RWPE2 (cell line): ENCODE measurements around the gene NEURL3.

Experiments used
- ATAC-seq: fragments of 200-7000 bp; cut with Tn5 transposase; 3 replicates; pipeline ENCODE4 v1.9.1; 2021; ENCODE audit warnings: low read depth
- DNase-seq: peaks from one replicate; pipeline ENCODE4 v3.0.0-alpha.2; 2020; ENCODE audit warnings: low spot score
- H3K27ac ChIP-seq: fragments of 450-650 bp; 2 replicates; pipeline ENCODE4 v1.5.1; 2017; ENCODE audit warnings: mild to moderate bottlenecking; ENCODE audit not compliant: poor library complexity, severe bottlenecking
- H3K27me3 ChIP-seq: fragments of 250-450 bp; sonication (Bioruptor Pico); 2 replicates; pipeline ENCODE4 v1.5.1; 2021; ENCODE audit warnings: mild to moderate bottlenecking, moderate library complexity; ENCODE audit not compliant: insufficient read depth, poor library complexity, severe bottlenecking
- H3K36me3 ChIP-seq: fragments of 250-450 bp; sonication (Bioruptor Pico); 2 replicates; pipeline ENCODE4 v1.5.1; 2020; ENCODE audit warnings: low read depth, mild to moderate bottlenecking, moderate library complexity
- H3K4me1 ChIP-seq: fragments of 250-450 bp; sonication (Bioruptor Pico); 2 replicates; pipeline ENCODE4 v1.5.1; 2021; ENCODE audit warnings: mild to moderate bottlenecking, moderate library complexity; ENCODE audit not compliant: insufficient read depth, poor library complexity, severe bottlenecking
- H3K4me3 ChIP-seq: fragments of 250-450 bp; sonication (Bioruptor Pico); 2 replicates; pipeline ENCODE4 v1.5.1; 2021; ENCODE audit warnings: mild to moderate bottlenecking, moderate library complexity; ENCODE audit not compliant: severe bottlenecking
- H3K9me3 ChIP-seq: fragments of 250-450 bp; sonication (Bioruptor Pico); 2 replicates; pipeline ENCODE4 v1.5.1; 2021; ENCODE audit warnings: mild to moderate bottlenecking, moderate library complexity; ENCODE audit not compliant: severe bottlenecking
- TF ChIP-seq, protein P1 (sequence below): fragments of 450-650 bp; IDR thresholded peaks from one replicate; pipeline ENCODE4 v1.5.1; 2017; ENCODE audit warnings: mild to moderate bottlenecking, moderate library complexity; ENCODE audit not compliant: poor library complexity, severe bottlenecking

NEURL3 gene

DNA sequence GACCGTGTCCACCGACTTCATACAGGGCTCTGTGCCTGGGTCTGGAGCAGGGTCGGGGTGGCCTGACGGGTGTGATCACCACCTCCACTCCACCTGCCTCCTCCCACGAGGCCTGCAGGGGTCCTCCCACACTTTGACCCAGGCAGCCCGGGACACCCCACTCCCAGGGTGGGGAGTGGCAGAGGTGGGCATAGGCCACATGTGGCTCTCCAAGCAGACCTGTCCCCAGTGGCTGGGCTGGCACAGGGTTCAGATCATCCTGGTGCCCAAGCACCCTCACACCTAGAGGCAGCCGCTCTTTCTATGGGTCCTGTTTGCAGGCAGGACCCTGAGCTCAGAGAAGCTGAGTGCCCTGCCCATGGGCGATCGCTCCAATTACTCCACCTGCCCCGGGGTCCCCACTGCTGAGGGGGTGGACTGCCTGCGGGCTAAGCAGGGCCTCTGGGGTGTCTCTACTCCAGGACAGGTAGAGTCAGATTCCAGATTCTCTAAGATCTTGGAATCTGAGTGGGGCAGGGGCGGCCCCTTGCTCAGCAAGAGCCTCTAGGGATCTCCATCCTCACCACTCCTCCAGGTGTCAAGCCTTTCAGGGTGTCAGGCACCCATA is 1.4 kb downstream of the NEURL3 start:
- no peak for ATAC-seq
- Histone ChIP-seq H3K4me3 (no peak overlapping the region), H3K36me3 (no peaks in the 10 kb centered on the region), H3K9me3 (no peaks in the 10 kb centered on the region), H3K27me3 (no peaks in the 10 kb centered on the region), H3K4me1 (peaks cover 8% of the 10 kb centered on the region), H3K27ac (no peak overlapping the region)
- DNase-seq: no peak
- TF ChIP-seq, protein P1, sequence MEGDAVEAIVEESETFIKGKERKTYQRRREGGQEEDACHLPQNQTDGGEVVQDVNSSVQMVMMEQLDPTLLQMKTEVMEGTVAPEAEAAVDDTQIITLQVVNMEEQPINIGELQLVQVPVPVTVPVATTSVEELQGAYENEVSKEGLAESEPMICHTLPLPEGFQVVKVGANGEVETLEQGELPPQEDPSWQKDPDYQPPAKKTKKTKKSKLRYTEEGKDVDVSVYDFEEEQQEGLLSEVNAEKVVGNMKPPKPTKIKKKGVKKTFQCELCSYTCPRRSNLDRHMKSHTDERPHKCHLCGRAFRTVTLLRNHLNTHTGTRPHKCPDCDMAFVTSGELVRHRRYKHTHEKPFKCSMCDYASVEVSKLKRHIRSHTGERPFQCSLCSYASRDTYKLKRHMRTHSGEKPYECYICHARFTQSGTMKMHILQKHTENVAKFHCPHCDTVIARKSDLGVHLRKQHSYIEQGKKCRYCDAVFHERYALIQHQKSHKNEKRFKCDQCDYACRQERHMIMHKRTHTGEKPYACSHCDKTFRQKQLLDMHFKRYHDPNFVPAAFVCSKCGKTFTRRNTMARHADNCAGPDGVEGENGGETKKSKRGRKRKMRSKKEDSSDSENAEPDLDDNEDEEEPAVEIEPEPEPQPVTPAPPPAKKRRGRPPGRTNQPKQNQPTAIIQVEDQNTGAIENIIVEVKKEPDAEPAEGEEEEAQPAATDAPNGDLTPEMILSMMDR: no peak

DNA sequence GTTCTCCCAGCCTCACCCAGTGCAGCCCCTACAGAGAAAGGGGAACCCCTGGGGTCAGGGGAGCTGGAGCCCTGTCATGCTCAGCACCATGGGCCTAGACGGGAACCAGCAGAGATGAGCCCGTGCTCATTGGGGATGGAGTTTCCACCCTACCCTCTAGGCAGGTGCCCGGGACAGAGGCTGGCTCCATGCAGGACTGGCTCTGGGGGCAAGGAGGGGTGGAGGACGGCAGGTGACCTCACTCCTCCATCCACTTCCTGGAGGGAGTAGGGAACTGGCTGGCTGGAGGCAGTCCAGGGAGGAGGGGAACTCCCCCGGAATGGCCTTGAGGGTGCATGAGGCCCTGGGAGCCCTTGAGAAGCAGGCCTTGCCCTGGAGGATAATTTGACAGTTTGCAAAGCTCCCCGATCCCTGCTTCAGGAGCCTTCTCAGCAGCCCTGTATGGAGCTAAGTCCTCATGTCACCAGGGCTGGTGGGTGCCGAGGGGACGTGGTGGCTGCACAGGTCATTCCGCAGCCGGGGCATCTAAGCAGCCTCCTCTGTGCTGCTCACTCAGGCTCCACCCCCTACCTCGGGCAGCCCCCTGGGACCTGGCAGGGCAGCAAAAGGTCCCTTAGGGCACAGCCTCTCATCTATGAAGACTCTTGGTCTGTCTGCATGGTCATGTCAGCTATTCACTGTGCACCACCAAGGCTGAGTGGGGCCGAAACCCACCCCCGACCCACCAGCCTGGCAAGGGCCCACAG is 2.1 kb downstream of the NEURL3 start:
- Histone ChIP-seq H3K4me3 (no peak overlapping the region), H3K36me3 (no peaks in the 10 kb centered on the region), H3K4me1 (peaks cover 8% of the 10 kb centered on the region), H3K9me3 (no peaks in the 10 kb centered on the region), H3K27me3 (no peaks in the 10 kb centered on the region), H3K27ac (no peak overlapping the region)
- TF ChIP-seq, protein P1: no peak
- DNase-seq (no peak), ATAC-seq (no peak)

DNA sequence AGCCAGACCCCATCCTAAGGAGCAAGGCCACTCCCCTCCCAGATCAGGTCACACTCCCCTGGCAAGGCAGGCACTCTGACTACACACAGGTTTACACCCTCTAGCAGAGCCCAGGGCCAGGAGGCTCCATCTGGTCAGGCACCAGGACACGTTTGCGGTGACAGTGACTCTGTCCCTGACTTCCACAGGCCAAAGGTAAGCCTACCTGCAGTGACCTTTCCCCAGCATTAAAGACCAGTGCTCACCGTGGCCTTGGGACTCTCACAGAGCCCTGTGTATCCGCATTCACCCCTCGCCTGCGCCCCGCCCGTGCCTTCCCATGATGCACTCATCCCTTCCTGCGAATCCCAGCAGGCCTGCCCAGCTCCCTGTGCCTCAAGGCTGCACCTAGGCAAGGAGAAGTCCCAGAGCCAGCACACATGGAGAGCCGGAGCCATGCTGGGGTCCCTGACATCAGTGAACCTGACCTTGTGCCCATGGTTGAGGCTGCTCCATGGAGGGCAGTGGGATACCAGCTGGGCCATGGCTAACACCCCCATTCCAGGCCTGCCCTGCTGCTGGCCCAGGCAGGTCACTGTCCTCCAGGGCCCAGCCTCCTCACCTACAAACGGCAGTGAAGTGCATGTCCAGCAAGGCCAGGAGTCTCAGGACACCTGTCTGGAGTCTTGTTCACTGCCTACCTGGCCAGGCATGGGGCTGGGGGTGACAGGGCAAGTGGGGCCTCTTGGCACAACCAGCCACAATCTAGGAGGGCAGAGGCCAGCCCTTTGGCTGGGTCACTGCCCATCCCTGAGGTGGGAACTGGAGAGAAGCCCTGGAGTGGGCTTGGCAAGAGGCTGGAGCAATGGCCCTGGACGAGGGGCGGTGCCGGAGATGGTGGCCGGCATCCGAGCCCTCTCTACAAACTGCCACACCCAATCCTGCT is 3.0 kb downstream of the NEURL3 start:
- Histone ChIP-seq H3K4me1 (peaks cover 8% of the 10 kb centered on the region), H3K9me3 (no peaks in the 10 kb centered on the region), H3K4me3 (no peak overlapping the region), H3K27ac (no peak overlapping the region), H3K36me3 (no peaks in the 10 kb centered on the region), H3K27me3 (no peaks in the 10 kb centered on the region)
- no peak for DNase-seq
- no peak for ATAC-seq
- TF ChIP-seq, protein P1: no peak

DNA sequence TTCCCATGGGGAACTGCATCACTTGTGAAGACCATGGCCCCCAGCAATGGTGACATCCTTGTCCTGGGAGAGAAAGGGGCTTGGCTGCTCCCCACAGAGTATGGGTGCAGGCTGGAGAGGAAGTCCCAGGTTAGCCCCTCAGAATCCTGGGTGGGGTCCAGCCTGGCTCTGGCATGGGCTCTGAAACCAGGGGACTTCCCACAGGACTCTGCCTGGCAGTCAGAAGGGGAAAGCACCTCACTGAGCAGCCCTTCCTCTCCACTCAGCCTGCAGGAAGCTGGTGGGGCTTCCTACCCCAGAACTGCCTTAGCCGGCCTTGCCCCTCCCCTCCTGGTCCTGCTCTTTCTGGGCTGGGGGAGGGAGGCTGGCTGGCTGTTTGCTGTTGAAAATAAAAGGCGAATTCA is 3.7 kb downstream of the NEURL3 start:
- DNase-seq: no peak
- TF ChIP-seq, protein P1: no peak
- no peak for ATAC-seq
- no peaks in the 10 kb centered on the region for H3K27me3 ChIP-seq
- H3K27ac ChIP-seq: no peak overlapping the region
- peaks cover 8% of the 10 kb centered on the region for H3K4me1 ChIP-seq
- H3K36me3 ChIP-seq: no peaks in the 10 kb centered on the region
- H3K4me3 ChIP-seq: no peak overlapping the region
- H3K9me3 ChIP-seq: no peaks in the 10 kb centered on the region
